B cell (primary cell): Measurements from ENCODE around the gene ERC1. TPM values are rescaled to one million over a fixed set of nuclear protein-coding genes. Genes with fewer than 3 reads are reported as not detected.
"Not testable (repeated sequence)": the region's sequence is repeated elsewhere in the genome, so short reads cannot be mapped to it uniquely, and the experiment has no call there.

ENCODE experiments used
- ATAC-seq: fragments of 200-7000 bp; cut with Tn5 transposase; one replicate; pipeline ENCODE4 v1.10.0; 2021; ENCODE audit warnings: low read depth, mild to moderate bottlenecking, moderate number of reproducible peaks, moderate library complexity
- CTCF ChIA-PET: fragments of 350-600 bp; sonication (Branson Sonifier 250); formaldehyde crosslinking; loops from one replicate; lab custom pipeline; 2021; ENCODE audit warnings: antibody characterized with exemption, inconsistent platforms; lab: Charles Lee
- POLR2A ChIA-PET: fragments of 350-600 bp; sonication (Branson Sonifier 250); formaldehyde crosslinking; loops from one replicate; lab custom pipeline; 2021; ENCODE audit warnings: antibody characterized with exemption; lab: Charles Lee
- DNase-seq: peaks from one replicate; pipeline ENCODE4 v3.0.0; 2013
- H2AFZ ChIP-seq: 2 replicates; pipeline ENCODE4 v1.6.1; 2012; ENCODE audit warnings: mild to moderate bottlenecking, low read depth, low read length; ENCODE audit not compliant: insufficient read depth, poor library complexity, severe bottlenecking
- H3K27ac ChIP-seq, 2 donors: 1 replicate in 1 of 2; 2 replicates in 1 of 2; pipeline ENCODE4 v1.5.1; 2012 to 2013; ENCODE audit warnings: low read length in 2 of 2, mild to moderate bottlenecking in 2 of 2, moderate library complexity in 1 of 2
- H3K27me3 ChIP-seq, 4 experiments: fragments of 200-600 bp in 1 of 4; sonication (generic) in 1 of 4; replicated peaks in 1 of 4; 1 replicate in 2 of 4; 2 replicates in 2 of 4; pipeline versions ENCODE4 v1.6.1 to v1.7.0; 2013 to 2016; ENCODE audit warnings: low read length in 3 of 4, mild to moderate bottlenecking in 2 of 4, mixed read lengths in 1 of 4, moderate library complexity in 1 of 4; ENCODE audit not compliant: insufficient read depth in 4 of 4, control insufficient read depth in 3 of 4; ENCODE audit errors: control extremely low read depth in 1 of 4
- H3K36me3 ChIP-seq, 2 experiments: replicated peaks in 1 of 2; 1 replicate in 1 of 2; 2 replicates in 1 of 2; pipeline versions ENCODE4 v1.6.1 to v1.7.1; 2013; ENCODE audit warnings: low read length in 1 of 2; ENCODE audit not compliant: insufficient read depth in 2 of 2, control insufficient read depth in 1 of 2; ENCODE audit errors: control extremely low read depth in 1 of 2, extremely low read depth in 1 of 2
- H3K4me1 ChIP-seq, 2 donors: fragments of 200-600 bp in 1 of 2; sonication (generic) in 1 of 2; 1 replicate in 1 of 2; 2 replicates in 1 of 2; pipeline versions ENCODE4 v1.5.1 to v1.6.1; 2013 to 2017; ENCODE audit warnings: low read length in 2 of 2; ENCODE audit not compliant: control insufficient read depth in 2 of 2, insufficient read depth in 2 of 2
- H3K4me2 ChIP-seq: replicated peaks from 2 replicates; pipeline ENCODE3; 2012; ENCODE audit warnings: mild to moderate bottlenecking, low read depth, low read length; ENCODE audit not compliant: poor library complexity, severe bottlenecking
- H3K4me3 ChIP-seq, 5 experiments: fragments of 200-600 bp in 1 of 5; sonication (generic) in 1 of 5; 1 replicate in 3 of 5; 2 replicates in 2 of 5; pipeline versions ENCODE4 v1.5.1 to v1.7.0; 2011 to 2016; ENCODE audit warnings: low read length in 4 of 5, mild to moderate bottlenecking in 4 of 5, low read depth in 2 of 5, control low read depth in 1 of 5, moderate library complexity in 1 of 5; ENCODE audit not compliant: insufficient read depth in 1 of 5; ENCODE audit errors: control extremely low read depth in 1 of 5, extremely low read depth in 1 of 5
- H3K79me2 ChIP-seq: fragments of 200-600 bp; sonication (generic); one replicate; pipeline ENCODE4 v1.6.0; 2016; ENCODE audit warnings: low read length; ENCODE audit not compliant: control insufficient read depth, insufficient read depth
- H3K9ac ChIP-seq: fragments of 200-600 bp; sonication (generic); 2 replicates; pipeline ENCODE4 v1.6.1; 2017; ENCODE audit warnings: mild to moderate bottlenecking, low read length, moderate library complexity
- H3K9me3 ChIP-seq, 3 donors: one replicate each; pipeline versions ENCODE4 v1.6.1 to v1.7.1; 2013; ENCODE audit warnings: low read length in 2 of 3; ENCODE audit not compliant: control insufficient read depth in 2 of 3, insufficient read depth in 1 of 3; ENCODE audit errors: control extremely low read depth in 1 of 3
- H4K20me1 ChIP-seq: 2 replicates; pipeline ENCODE4 v1.6.0; 2012; ENCODE audit warnings: mild to moderate bottlenecking, low read length; ENCODE audit not compliant: insufficient read depth, control insufficient read depth, poor library complexity, severe bottlenecking
- H3K27ac Mint-ChIP-seq: one replicate; pipeline ENCODE4 v1.8.0; 2021; ENCODE audit warnings: mixed read lengths
- H3K27me3 Mint-ChIP-seq: one replicate; pipeline ENCODE4 v1.8.0; 2021; ENCODE audit warnings: mixed read lengths
- H3K4me1 Mint-ChIP-seq: one replicate; pipeline ENCODE4 v1.8.0; 2021; ENCODE audit warnings: mixed read lengths
- H3K4me3 Mint-ChIP-seq: one replicate; pipeline ENCODE4 v1.8.0; 2021; ENCODE audit warnings: mixed read lengths
- H3K9me3 Mint-ChIP-seq: one replicate; pipeline ENCODE4 v1.8.0; 2022; ENCODE audit warnings: mixed read lengths; ENCODE audit not compliant: insufficient read depth
- EZH2 ChIP-seq: IDR thresholded peaks from 2 replicates; pipeline ENCODE4 v1.6.1; 2012; ENCODE audit warnings: borderline replicate concordance, low read depth, mild to moderate bottlenecking, moderate library complexity, low read length; ENCODE audit not compliant: insufficient read depth, poor library complexity, severe bottlenecking
- WGBS: methylation state at CpG from one replicate; pipeline ENCODE4 v1.1.5; 2013; ENCODE audit warnings: missing lambda C conversion rate; ENCODE audit not compliant: insufficient coverage; 5-methylcytosine and 5-hydroxymethylcytosine counted together
- intact Hi-C: fragments of 100-400 bp; cut with micrococcal nuclease; formaldehyde crosslinking; loops from one replicate; pipeline ENCODE4 v1.10.0; 2022
- polyA plus RNA-seq: library from polyadenylated mRNA; depleted of rRNA; stranded (reverse); fragments of >200 nt; gene quantifications from 2 replicates; pipeline ENCODE4 v1.2.3, GENCODE V29; 2012
- total RNA-seq, 2 donors: library from RNA; stranded (reverse); fragments of 120-200 nt in 1 of 2; gene quantifications; 1 replicate in 1 of 2; 2 replicates in 1 of 2; pipeline versions ENCODE4 v1.2.3 to v1.2.4, GENCODE V29; 2013 to 2022
- TF ChIP-seq, protein P1 (sequence below): fragments of 200-600 bp; IDR thresholded peaks from one replicate; pipeline ENCODE4 v1.8.0; 2022; ENCODE audit warnings: antibody characterized with exemption, mild to moderate bottlenecking

ERC1 gene
- total and polyA plus RNA-seq, 2 donors (not counting 1 experiment from before 2014, with no cell fraction given), result 4.0 to 77.6 TPM

GRCh38 chr12:1314523-1314922, 323.5 kb downstream of the ERC1 start:
- ATAC-seq, result no peak
- H3K27me3 Mint-ChIP-seq, result no peaks in the 10 kb centered on the region
- CTCF ChIA-PET, result no interaction called here
- no peaks in the 10 kb centered on the region for H3K27me3 ChIP-seq
- H3K4me3 Mint-ChIP-seq, result no peak overlapping the region
- peaks cover 3% of the 10 kb centered on the region for H3K4me1 Mint-ChIP-seq
- no peaks in the 10 kb centered on the region for H3K4me1 ChIP-seq
- no peaks in the 10 kb centered on the region for H3K79me2 ChIP-seq
- H3K9me3 Mint-ChIP-seq, result peaks cover 6% of the 10 kb centered on the region
- H3K27ac ChIP-seq, result no peak overlapping the region
- TF ChIP-seq EZH2, result no peak
- TF ChIP-seq, protein P1, sequence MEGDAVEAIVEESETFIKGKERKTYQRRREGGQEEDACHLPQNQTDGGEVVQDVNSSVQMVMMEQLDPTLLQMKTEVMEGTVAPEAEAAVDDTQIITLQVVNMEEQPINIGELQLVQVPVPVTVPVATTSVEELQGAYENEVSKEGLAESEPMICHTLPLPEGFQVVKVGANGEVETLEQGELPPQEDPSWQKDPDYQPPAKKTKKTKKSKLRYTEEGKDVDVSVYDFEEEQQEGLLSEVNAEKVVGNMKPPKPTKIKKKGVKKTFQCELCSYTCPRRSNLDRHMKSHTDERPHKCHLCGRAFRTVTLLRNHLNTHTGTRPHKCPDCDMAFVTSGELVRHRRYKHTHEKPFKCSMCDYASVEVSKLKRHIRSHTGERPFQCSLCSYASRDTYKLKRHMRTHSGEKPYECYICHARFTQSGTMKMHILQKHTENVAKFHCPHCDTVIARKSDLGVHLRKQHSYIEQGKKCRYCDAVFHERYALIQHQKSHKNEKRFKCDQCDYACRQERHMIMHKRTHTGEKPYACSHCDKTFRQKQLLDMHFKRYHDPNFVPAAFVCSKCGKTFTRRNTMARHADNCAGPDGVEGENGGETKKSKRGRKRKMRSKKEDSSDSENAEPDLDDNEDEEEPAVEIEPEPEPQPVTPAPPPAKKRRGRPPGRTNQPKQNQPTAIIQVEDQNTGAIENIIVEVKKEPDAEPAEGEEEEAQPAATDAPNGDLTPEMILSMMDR, result no peak
- WGBS, result no CpG with 5 or more reads among the region's 1 CpG
- no peak overlapping the region for H3K4me3 ChIP-seq
- no peak overlapping the region for H2AFZ ChIP-seq
- no peak overlapping the region for H3K9ac ChIP-seq
- no peak for DNase-seq
- H3K9me3 ChIP-seq, result peaks cover 2 to 20% (median 6%) of the 10 kb centered on the region in 3 donors
- POLR2A ChIA-PET, result no interaction called here
- no peak overlapping the region for H3K4me2 ChIP-seq
- H3K36me3 ChIP-seq, result peaks cover 0 to 1% of the 10 kb centered on the region in 2 experiments
- intact Hi-C loops, result no loop called here
- H3K27ac Mint-ChIP-seq, result no peak overlapping the region
- H4K20me1 ChIP-seq, result no peaks in the 10 kb centered on the region

GRCh38 chr12:1316991-1317390, 326.0 kb downstream of the ERC1 start:
- CTCF ChIA-PET, H3K27ac ChIP-seq, H3K79me2 ChIP-seq, H3K27me3 Mint-ChIP-seq, H3K4me1 ChIP-seq, ATAC-seq, POLR2A ChIA-PET, H3K27me3 ChIP-seq, H3K36me3 ChIP-seq, intact Hi-C loops, H3K27ac Mint-ChIP-seq, H3K4me2 ChIP-seq, H2AFZ ChIP-seq, H3K4me3 Mint-ChIP-seq, H3K4me3 ChIP-seq, H3K9me3 Mint-ChIP-seq, DNase-seq, H4K20me1 ChIP-seq, H3K9ac ChIP-seq, H3K4me1 Mint-ChIP-seq: not testable (repeated sequence)
- peaks cover 2 to 20% (median 6%) of the 10 kb centered on the region in 3 donors for H3K9me3 ChIP-seq
- no CpG with 5 or more reads among the region's 5 CpGs for WGBS
